Mesenchymal stem cell (in vitro differentiated cells and primary cell): ENCODE data around the gene TUBA4A.

Experiments
- DNase-seq: peaks from one replicate; pipeline ENCODE4 v3.0.0-alpha.2; 2013
- H2AFZ ChIP-seq: one replicate; pipeline ENCODE4 v1.6.1; 2013; ENCODE audit warnings: low read depth, mild to moderate bottlenecking, control low read depth, inconsistent platforms, low read length, moderate library complexity
- H2AK5ac ChIP-seq: 2 replicates; pipeline ENCODE4 v1.6.1; 2013; ENCODE audit warnings: low read length, moderate library complexity, mild to moderate bottlenecking, inconsistent platforms; ENCODE audit not compliant: severe bottlenecking
- H2BK120ac ChIP-seq: one replicate; pipeline ENCODE4 v1.6.1; 2013; ENCODE audit warnings: low read depth, mild to moderate bottlenecking, inconsistent platforms, low read length, moderate library complexity
- H2BK12ac ChIP-seq, 2 experiments: one replicate each; pipeline ENCODE4 v1.6.1; 2013; ENCODE audit warnings: inconsistent platforms in 2 of 2, low read length in 2 of 2, mild to moderate bottlenecking in 2 of 2, moderate library complexity in 2 of 2, control low read depth in 1 of 2
- H2BK15ac ChIP-seq: one replicate; pipeline ENCODE4 v1.6.1; 2013; ENCODE audit warnings: mild to moderate bottlenecking, low read depth, inconsistent platforms; ENCODE audit not compliant: poor library complexity, severe bottlenecking
- H2BK5ac ChIP-seq: 2 replicates; pipeline ENCODE4 v1.6.1; 2013; ENCODE audit warnings: low read depth, mild to moderate bottlenecking, low read length, control low read depth, inconsistent platforms; ENCODE audit not compliant: poor library complexity, severe bottlenecking
- H3K14ac ChIP-seq, 2 experiments: one replicate each; pipeline ENCODE4 v1.6.1; 2013; ENCODE audit warnings: inconsistent platforms in 2 of 2, low read length in 2 of 2, control low read depth in 1 of 2, mild to moderate bottlenecking in 1 of 2, moderate library complexity in 1 of 2
- H3K18ac ChIP-seq, 2 experiments: one replicate each; pipeline ENCODE4 v1.6.1; 2013; ENCODE audit warnings: inconsistent platforms in 2 of 2, low read length in 2 of 2, control low read depth in 1 of 2, low read depth in 1 of 2, mild to moderate bottlenecking in 1 of 2
- H3K23ac ChIP-seq, 2 experiments: one replicate each; pipeline ENCODE4 v1.6.1; 2013; ENCODE audit warnings: inconsistent platforms in 2 of 2, low read length in 2 of 2, mild to moderate bottlenecking in 2 of 2, moderate library complexity in 2 of 2, control low read depth in 1 of 2
- H3K27ac ChIP-seq: 2 replicates; pipeline ENCODE4 v1.5.1; 2013; ENCODE audit warnings: mild to moderate bottlenecking, moderate library complexity, low read length, control low read depth, inconsistent platforms; ENCODE audit not compliant: poor library complexity, severe bottlenecking
- H3K27me3 ChIP-seq, 2 experiments: 2 replicates each; pipeline versions ENCODE4 v1.6.1 to v1.7.0; 2013; ENCODE audit warnings: low read length in 2 of 2, mild to moderate bottlenecking in 2 of 2, moderate library complexity in 2 of 2, control low read depth in 1 of 2, inconsistent platforms in 1 of 2; ENCODE audit not compliant: control insufficient read depth in 1 of 2, insufficient read depth in 1 of 2
- H3K36me3 ChIP-seq, 2 experiments: 2 replicates each; pipeline versions ENCODE4 v1.6.1 to v1.7.0; 2013; ENCODE audit warnings: low read length in 2 of 2, control low read depth in 1 of 2, inconsistent platforms in 1 of 2, low read depth in 1 of 2, mild to moderate bottlenecking in 1 of 2; ENCODE audit not compliant: insufficient read depth in 2 of 2, control insufficient read depth in 1 of 2
- H3K4ac ChIP-seq, 2 experiments: one replicate each; pipeline ENCODE4 v1.6.1; 2013; ENCODE audit warnings: inconsistent platforms in 2 of 2, low read length in 2 of 2, mild to moderate bottlenecking in 2 of 2, moderate library complexity in 2 of 2, control low read depth in 1 of 2, low read depth in 1 of 2
- H3K4me1 ChIP-seq: 2 replicates; pipeline ENCODE4 v1.6.1; 2013; ENCODE audit warnings: low read depth, low read length, control low read depth; ENCODE audit not compliant: control insufficient read depth, insufficient read depth
- H3K4me2 ChIP-seq: 2 replicates; pipeline ENCODE4 v1.6.1; 2013; ENCODE audit warnings: low read length, mild to moderate bottlenecking, inconsistent platforms; ENCODE audit not compliant: poor library complexity, severe bottlenecking
- H3K4me3 ChIP-seq, 2 experiments: 2 replicates each; pipeline versions ENCODE4 v1.5.1 to v1.7.0; 2013; ENCODE audit warnings: low read length in 2 of 2, mild to moderate bottlenecking in 2 of 2, control low read depth in 1 of 2, low read depth in 1 of 2; ENCODE audit not compliant: insufficient read depth in 1 of 2
- H3K79me1 ChIP-seq: replicated peaks from 2 replicates; pipeline ENCODE4 v1.6.1; 2013; ENCODE audit warnings: mild to moderate bottlenecking, control low read depth, low read length, inconsistent platforms; ENCODE audit not compliant: poor library complexity, severe bottlenecking
- H3K9ac ChIP-seq: 2 replicates; pipeline ENCODE4 v1.7.0; 2013; ENCODE audit warnings: mild to moderate bottlenecking, low read length, moderate library complexity
- H3K9me3 ChIP-seq: 2 replicates; pipeline ENCODE4 v1.7.0; 2013; ENCODE audit warnings: mild to moderate bottlenecking, low read length; ENCODE audit not compliant: control insufficient read depth
- H4K8ac ChIP-seq: one replicate; pipeline ENCODE4 v1.6.1; 2013; ENCODE audit warnings: inconsistent platforms, mild to moderate bottlenecking, low read length, moderate library complexity
- H4K91ac ChIP-seq: one replicate; pipeline ENCODE4 v1.6.1; 2013; ENCODE audit warnings: mild to moderate bottlenecking, low read length, inconsistent platforms
- WGBS: methylation state at CpG from one replicate; pipeline ENCODE4 v1.1.7; 2013; ENCODE audit warnings: mixed read lengths; 5-methylcytosine and 5-hydroxymethylcytosine counted together

TUBA4A gene

GRCh38 chr2:219281588-219281987 lies 27.9 kb upstream of the TUBA4A start:
- H2BK12ac ChIP-seq = no peak overlapping the region
- H3K4ac ChIP-seq = no peak overlapping the region
- H3K4me3 ChIP-seq = no peak overlapping the region
- H3K79me1 ChIP-seq = peaks cover 20% of the 10 kb centered on the region
- H4K8ac ChIP-seq = no peak overlapping the region
- H3K27me3 ChIP-seq = no peaks in the 10 kb centered on the region
- H3K4me2 ChIP-seq = no peak overlapping the region
- H3K23ac ChIP-seq = no peak overlapping the region
- WGBS = 66% methylated on average over 8 of the region's 8 CpGs
- peak overlapping the region; percentile 97 for H3K9ac ChIP-seq
- H2AK5ac ChIP-seq = no peak overlapping the region
- H2BK15ac ChIP-seq = no peak overlapping the region
- no peak overlapping the region for H4K91ac ChIP-seq
- H2BK120ac ChIP-seq = no peak overlapping the region
- H2AFZ ChIP-seq = no peak overlapping the region
- H3K4me1 ChIP-seq = peaks cover 35% of the 10 kb centered on the region
- H3K14ac ChIP-seq = no peak overlapping the region
- no peak overlapping the region for H2BK5ac ChIP-seq
- no peak for DNase-seq
- no peak overlapping the region for H3K18ac ChIP-seq
- no peaks in the 10 kb centered on the region for H3K9me3 ChIP-seq
- H3K36me3 ChIP-seq = peaks cover 51 to 59% of the 10 kb centered on the region in 2 experiments
- no peak overlapping the region for H3K27ac ChIP-seq

- Histone ChIP-seq H3K4me2 (no peak overlapping the region), H3K27ac (no peak overlapping the region), H3K4me1 (peaks cover 29% of the 10 kb centered on the region), H4K91ac (no peak overlapping the region), H3K23ac (no peak overlapping the region), H3K79me1 (peaks cover 20% of the 10 kb centered on the region), H3K18ac (no peak overlapping the region), H2BK12ac (peak overlapping the region in 1 of 2 experiments; percentile 25), H3K9me3 (no peaks in the 10 kb centered on the region), H3K14ac (no peak overlapping the region), H2AFZ (no peak overlapping the region), H2AK5ac (no peak overlapping the region), H3K9ac (peak overlapping the region; percentile 97), H3K4ac (peak overlapping the region in 1 of 2 experiments; percentile 59), H4K8ac (no peak overlapping the region), H2BK15ac (no peak overlapping the region), H3K36me3 (peaks cover 50 to 51% of the 10 kb centered on the region in 2 experiments), H2BK5ac (no peak overlapping the region), H3K4me3 (peak overlapping the region in 1 of 2 experiments; percentile 94), H2BK120ac (no peak overlapping the region), H3K27me3 (no peaks in the 10 kb centered on the region)
- DNase-seq = no peak
- 89% methylated on average over 4 of the region's 4 CpGs for WGBS
These were observed 26.9 kb upstream of the TUBA4A start for GRCh38 chr2:219280651-219281050.

GRCh38 chr2:219279916-219280516 lies 26.3 kb upstream of the TUBA4A start:
- Histone ChIP-seq H2BK15ac (peak overlapping the region; percentile 2), H2BK5ac (no peak overlapping the region), H3K9me3 (no peaks in the 10 kb centered on the region), H2BK12ac (peak overlapping the region; percentile 30 to 90), H3K27ac (peak overlapping the region; percentile 85), H3K27me3 (no peaks in the 10 kb centered on the region), H3K18ac (peak overlapping the region; percentile 45 to 91), H2BK120ac (no peak overlapping the region), H3K4me2 (peak overlapping the region; percentile 65), H3K36me3 (peaks cover 44 to 48% of the 10 kb centered on the region in 2 experiments), H2AK5ac (peak overlapping the region; percentile 84), H3K4ac (peak overlapping the region; percentile 49 to 94), H3K79me1 (peaks cover 17% of the 10 kb centered on the region), H2AFZ (peak overlapping the region; percentile 18), H3K4me3 (peak overlapping the region; percentile 68 to 94), H3K4me1 (peaks cover 29% of the 10 kb centered on the region), H4K91ac (no peak overlapping the region), H3K14ac (peak overlapping the region in 1 of 2 experiments; percentile 68), H4K8ac (peak overlapping the region; percentile 51), H3K9ac (peak overlapping the region; percentile 97), H3K23ac (peak overlapping the region in 1 of 2 experiments; percentile 89)
- no peak for DNase-seq
- 79% methylated on average over 6 of the region's 12 CpGs for WGBS

GRCh38 chr2:219279151-219279915 lies 25.6 kb upstream of the TUBA4A start, which contains the start of gene DNAJB2:
DNAJB2 (plus strand) TSS chr2:219279366; CDS start chr2:219279834, 468 bp downstream.
- peak within 1 kb of the TSS; percentile 68 to 94 for H3K4me3 ChIP-seq
- H2BK5ac ChIP-seq = peak within 1 kb of the TSS; percentile 96
- H3K79me1 ChIP-seq = peaks cover 13% of the 10 kb centered on the region
- no peaks in the 10 kb centered on the region for H3K27me3 ChIP-seq
- H2BK15ac ChIP-seq = peak within 1 kb of the TSS; percentile 99
- no peaks in the 10 kb centered on the region for H3K9me3 ChIP-seq
- peak within 1 kb of the TSS; percentile 82 to 90 for H2BK12ac ChIP-seq
- peak within 1 kb of the TSS; percentile 97 for H3K9ac ChIP-seq
- H3K18ac ChIP-seq = peak within 1 kb of the TSS; percentile 45 to 91
- H3K27ac ChIP-seq = peak within 1 kb of the TSS; percentile 85
- WGBS = 0% methylated on average over 59 of the region's 65 CpGs
- H4K8ac ChIP-seq = peak within 1 kb of the TSS; percentile 51
- peaks cover 37 to 41% of the 10 kb centered on the region in 2 experiments for H3K36me3 ChIP-seq
- H3K23ac ChIP-seq = peak within 1 kb of the TSS in 1 of 2 experiments; percentile 89
- H3K4me1 ChIP-seq = peaks cover 32% of the 10 kb centered on the region
- peak within 1 kb of the TSS; percentile 57 for H2AFZ ChIP-seq
- peak within 1 kb of the TSS; percentile 2 for H4K91ac ChIP-seq
- peak within 1 kb of the TSS; percentile 97 for H2BK120ac ChIP-seq
- peak within 1 kb of the TSS; percentile 65 for H3K4me2 ChIP-seq
- peak within 1 kb of the TSS; percentile 49 to 94 for H3K4ac ChIP-seq
- H3K14ac ChIP-seq = peak within 1 kb of the TSS in 1 of 2 experiments; percentile 68
- peak; percentile 100 for DNase-seq
- H2AK5ac ChIP-seq = peak within 1 kb of the TSS; percentile 84
